Iris pigment epithelial cell (primary cell): ENCODE measurements around the gene ZACN.

Experiments
- DNase-seq: peaks from one replicate; pipeline ENCODE4 v3.0.0-alpha.2; 2011; ENCODE audit warnings: low read depth

Gene ZACN

GRCh38 chr17:76102944-76103273 lies 23.9 kb downstream of the ZACN start:
- DNase-seq, result no peak

- peak; percentile 82 for DNase-seq
Measured at GRCh38 chr17:76103274-76104139, 24.5 kb downstream of the ZACN start, which contains the start of gene EXOC7. TSS of gene EXOC7 (minus strand) at chr17:76103787. CDS start at chr17:76103692, 95 bp downstream.

GRCh38 chr17:76104140-76104895 lies 25.3 kb downstream of the ZACN start:
- no peak for DNase-seq

GRCh38 chr17:76104896-76105231 lies 25.9 kb downstream of the ZACN start:
- DNase-seq, result no peak

GRCh38 chr17:76106703-76107102 lies 27.7 kb downstream of the ZACN start:
- no peak for DNase-seq

GRCh38 chr17:76107509-76107908 lies 28.5 kb downstream of the ZACN start:
- no peak for DNase-seq

GRCh38 chr17:76111956-76112355 lies 33.0 kb downstream of the ZACN start:
- no peak for DNase-seq

- DNase-seq, result no peak
Measured at GRCh38 chr17:76115138-76115754, 36.3 kb downstream of the ZACN start.

- DNase-seq, result no peak
Measured at GRCh38 chr17:76119409-76120371, 40.7 kb downstream of the ZACN start.

- DNase-seq, result no peak
Measured at GRCh38 chr17:76120658-76121008, 41.7 kb downstream of the ZACN start.

GRCh38 chr17:76121932-76122430 lies 43.0 kb downstream of the ZACN start:
- peak; percentile 13 for DNase-seq

- no peak for DNase-seq
Measured at GRCh38 chr17:76122431-76123190, 43.6 kb downstream of the ZACN start.

- no peak for DNase-seq
Measured at GRCh38 chr17:76123191-76123499, 44.2 kb downstream of the ZACN start.

GRCh38 chr17:76123749-76124581 lies 45.0 kb downstream of the ZACN start:
- no peak for DNase-seq

GRCh38 chr17:76124582-76125390 lies 45.8 kb downstream of the ZACN start:
- DNase-seq, result peak; percentile 12

- no peak for DNase-seq
Measured at GRCh38 chr17:76125391-76125675, 46.4 kb downstream of the ZACN start.

- DNase-seq, result no peak
Measured at GRCh38 chr17:76125922-76126321, 46.9 kb downstream of the ZACN start.

- DNase-seq, result no peak
Measured at GRCh38 chr17:76130473-76130872, 51.5 kb downstream of the ZACN start.

- DNase-seq, result no peak
Measured at GRCh38 chr17:76131051-76131691, 52.2 kb downstream of the ZACN start.
